ENCODE data around the gene LYPD8.

GRCh38 chr1:248756151-248756550, 592 bp upstream of the LYPD8 start:
- TF ChIP-seq EZH2 (IDR thresholded peaks at IDR 0.05; ENCODE audit: borderline replicate concordance, low read length) (no peak), CTCF (conservative IDR thresholded peaks at IDR 0.05 in 1 of 2, IDR thresholded peaks at IDR 0.05 in 1 of 2; ENCODE audit: extremely low read depth in 1 of 2, insufficient read depth in 1 of 2, low read depth in 1 of 2, low read length in 2 of 2) (no peak)

All from mammary epithelial cell (primary cell).